OCI-LY1 (cell line): ENCODE results near the gene PIAS4.

Experiments
- CTCF ChIP-seq: fragments of 200-600 bp; sonication (generic), shearing (Covaris generic); IDR thresholded peaks from 2 replicates; pipeline ENCODE4 v1.5.1; 2017; ENCODE audit warnings: mild to moderate bottlenecking, antibody characterized with exemption, low read length, moderate library complexity, mixed read lengths
- EZH2 ChIP-seq: fragments of 200-600 bp; sonication (generic), shearing (Covaris generic); IDR thresholded peaks from 2 replicates; pipeline ENCODE4 v1.8.0; 2017; ENCODE audit warnings: borderline replicate concordance, mixed run types, mild to moderate bottlenecking, antibody characterized with exemption, low read length, moderate library complexity, mixed read lengths

GRCh38 chr19:3977242-3978143 lies 30.0 kb upstream of the PIAS4 start:
- TF ChIP-seq CTCF (no peak), EZH2 (no peak)
